K562 (cell line): ENCODE measurements around the gene ILF3. TPM values are rescaled to one million over a fixed set of nuclear protein-coding genes. Genes with fewer than 3 reads are reported as not detected.

ENCODE experiments used
- ATAC-seq: fragments of 200-7000 bp; cut with Tn5 transposase; 3 replicates; pipeline ENCODE4 v1.9.1; 2020; ENCODE audit warnings: moderate library complexity
- BruUV-seq: library from RNA; stranded (reverse); fragments of 400-500 nt; replicated peaks from 2 replicates; lab custom pipeline; 2021; lab: Mats Ljungman, UMichigan
- CTCF ChIA-PET: fragments of 300-600 bp; formaldehyde crosslinking; extraction: SDS; loops from one replicate; lab custom pipeline; 2021; ENCODE audit warnings: low intra/inter-chr PET ratio; lab: Yijun Ruan, JAX
- POLR2A ChIA-PET: fragments of 300-600, 350-650 bp; sonication (Branson Sonifier 250); formaldehyde crosslinking; extraction: SDS; loops from one replicate; lab custom pipeline; 2021; ENCODE audit warnings: antibody characterized with exemption, inconsistent platforms; lab: Yijun Ruan, JAX
- DNase-seq, 4 experiments: peaks; one replicate each; pipeline versions ENCODE4 v3.0.0 to v3.0.0-alpha.2; 2011 to 2018; ENCODE audit warnings: low spot score in 3 of 4, mixed read lengths in 3 of 4; ENCODE audit errors: extremely low read depth in 1 of 4
- FAIRE-seq: peaks from 2 replicates; lab custom pipeline; 2011; peaks lifted over from hg19 to GRCh38; lab: Jason Lieb, UNC
- H2AFZ ChIP-seq: 2 replicates; pipeline ENCODE4 v1.6.0; 2011; ENCODE audit warnings: low read depth, low read length, control low read depth, inconsistent platforms
- H3K27ac ChIP-seq: fragments of 200-600 bp; 3 replicates; pipeline ENCODE4 v1.8.0; 2011; ENCODE audit warnings: low read depth, mild to moderate bottlenecking, control low read depth, inconsistent platforms, low read length, moderate library complexity, mixed read lengths; ENCODE audit errors: extremely low read depth
- H3K27me3 ChIP-seq, 2 experiments: fragments of 300-600 bp in 1 of 2; 2 replicates in 1 of 2; 3 replicates in 1 of 2; pipeline versions ENCODE4 v1.6.0 to v1.8.0; 2011; ENCODE audit warnings: inconsistent platforms in 2 of 2, low read length in 2 of 2, mild to moderate bottlenecking in 1 of 2, mixed read lengths in 1 of 2, moderate library complexity in 1 of 2; ENCODE audit not compliant: control insufficient read depth in 2 of 2, insufficient read depth in 2 of 2
- H3K36me3 ChIP-seq: fragments of 300-600 bp; 3 replicates; pipeline ENCODE4 v1.8.0; 2011; ENCODE audit warnings: mild to moderate bottlenecking, low read length, inconsistent platforms; ENCODE audit not compliant: control insufficient read depth, insufficient read depth
- H3K4me1 ChIP-seq, 2 experiments: fragments of 200-600 bp in 1 of 2; replicated peaks in 1 of 2; 2 replicates in 1 of 2; 3 replicates in 1 of 2; pipeline versions ENCODE4 v1.5.1 to v1.8.0; 2011; ENCODE audit warnings: inconsistent platforms in 2 of 2, low read length in 2 of 2, mild to moderate bottlenecking in 1 of 2, mixed read lengths in 1 of 2, moderate library complexity in 1 of 2; ENCODE audit not compliant: control insufficient read depth in 2 of 2, insufficient read depth in 2 of 2
- H3K4me2 ChIP-seq: 2 replicates; pipeline ENCODE4 v1.6.1; 2011; ENCODE audit warnings: low read length, control low read depth, inconsistent platforms, mixed read lengths; ENCODE audit not compliant: insufficient read depth
- H3K4me3 ChIP-seq: fragments of 200-600 bp; sonication (generic), shearing (Covaris generic); 2 replicates; pipeline ENCODE4 v1.5.1; 2016; ENCODE audit warnings: control low read depth, inconsistent platforms
- H3K79me2 ChIP-seq: fragments of 200-600 bp; 3 replicates; pipeline ENCODE4 v1.8.0; 2011; ENCODE audit warnings: low read length, inconsistent platforms; ENCODE audit not compliant: control insufficient read depth, insufficient read depth
- H3K9ac ChIP-seq, 2 experiments: 2 replicates each; pipeline versions ENCODE4 v1.6.0 to v1.6.1; 2011; ENCODE audit warnings: low read depth in 2 of 2, low read length in 2 of 2, control low read depth in 1 of 2, inconsistent platforms in 1 of 2, mild to moderate bottlenecking in 1 of 2, mixed read lengths in 1 of 2; ENCODE audit not compliant: insufficient read depth in 1 of 2
- H3K9me1 ChIP-seq: one replicate; pipeline ENCODE4 v1.6.0; 2011; ENCODE audit warnings: inconsistent platforms, mild to moderate bottlenecking, low read length, moderate library complexity; ENCODE audit not compliant: control insufficient read depth, insufficient read depth
- H3K9me3 ChIP-seq: replicated peaks from 2 replicates; pipeline ENCODE4 v1.5.1; 2011; ENCODE audit warnings: low read depth, low read length, inconsistent platforms; ENCODE audit not compliant: control insufficient read depth, insufficient read depth
- H4K20me1 ChIP-seq: replicated peaks from 2 replicates; pipeline ENCODE4 v1.6.1; 2011; ENCODE audit warnings: low read length, inconsistent platforms, mixed read lengths; ENCODE audit not compliant: control insufficient read depth, insufficient read depth
- ARNT ChIP-seq, 2 experiments: fragments of 450-650 bp; IDR thresholded peaks; 2 replicates each; pipeline ENCODE4 v1.6.1; 2016; ENCODE audit warnings: mild to moderate bottlenecking in 1 of 2
- CREM ChIP-seq: IDR thresholded peaks from 2 replicates; pipeline ENCODE4 v1.6.1; 2014; ENCODE audit warnings: antibody characterized with exemption, low read depth
- DDX20 ChIP-seq: fragments of 450-650 bp; IDR thresholded peaks from 2 replicates; pipeline ENCODE4 v1.6.1; 2016; ENCODE audit warnings: missing genetic modification characterization, low read depth, mild to moderate bottlenecking, missing compliant biosample characterization, moderate library complexity
- NFE2 ChIP-seq: IDR thresholded peaks from 2 replicates; pipeline ENCODE4 v1.6.1; 2014; ENCODE audit warnings: antibody characterized with exemption, low read depth
- TEAD2 ChIP-seq: fragments of 450-650 bp; IDR thresholded peaks from 2 replicates; pipeline ENCODE4 v1.6.1; 2016; ENCODE audit warnings: missing genetic modification characterization, control low read depth, missing compliant biosample characterization
- WGBS: fragments of 100-300 bp; shearing (Covaris generic); methylation state at CpG from one replicate; pipeline ENCODE4 v1.1.6; 2016; ENCODE audit warnings: low coverage, mixed read lengths; ENCODE audit not compliant: insufficient coverage; ENCODE audit errors: missing lambda C conversion rate; 5-methylcytosine and 5-hydroxymethylcytosine counted together
- in situ Hi-C: fragments of 300-500 bp; cut with MboI; formaldehyde crosslinking; loops from 4 replicates; pipeline ENCODE4 v1.15.0; 2018; ENCODE audit warnings: inconsistent platforms, mixed read lengths
- intact Hi-C: fragments of 100-400 bp; cut with micrococcal nuclease; formaldehyde crosslinking; loops from 2 replicates; pipeline ENCODE4 v1.14.2; 2022
- polyA plus RNA-seq, 8 experiments: library from polyadenylated mRNA; depleted of rRNA in 4 of 8; stranded (reverse) in 5 of 8; unstranded in 3 of 8; fragments of >200 nt; fragmentation: Nextera tagmentation in 2 of 8; fragmentation: Illumina TruSeq in 1 of 8; extraction: Ambion mirVana in 2 of 8; extraction: Trizol in 1 of 8; gene quantifications; 2 replicates each; pipeline versions ENCODE4 v1.2.1 to v1.2.3, GENCODE V29; 2011 to 2014; ENCODE audit warnings: inconsistent platforms in 1 of 8, missing spikeins in 1 of 8
- total RNA-seq, 7 experiments: library from RNA; depleted of rRNA in 6 of 7; stranded (reverse); fragments of >200 nt in 6 of 7; fragmentation: Illumina TruSeq in 2 of 7; extraction: Trizol in 2 of 7; gene quantifications; 2 replicates each; pipeline versions ENCODE4 v1.2.1 to v1.2.3, GENCODE V29; 2011 to 2021; ENCODE audit warnings: low replicate concordance in 1 of 7

Gene ILF3
- total and polyA plus RNA-seq, 9 of the 15 experiments (the other 6 are each of a cell fraction or from before 2014, with no cell fraction given) = 26.0 to 453 (median 175) TPM

DNA sequence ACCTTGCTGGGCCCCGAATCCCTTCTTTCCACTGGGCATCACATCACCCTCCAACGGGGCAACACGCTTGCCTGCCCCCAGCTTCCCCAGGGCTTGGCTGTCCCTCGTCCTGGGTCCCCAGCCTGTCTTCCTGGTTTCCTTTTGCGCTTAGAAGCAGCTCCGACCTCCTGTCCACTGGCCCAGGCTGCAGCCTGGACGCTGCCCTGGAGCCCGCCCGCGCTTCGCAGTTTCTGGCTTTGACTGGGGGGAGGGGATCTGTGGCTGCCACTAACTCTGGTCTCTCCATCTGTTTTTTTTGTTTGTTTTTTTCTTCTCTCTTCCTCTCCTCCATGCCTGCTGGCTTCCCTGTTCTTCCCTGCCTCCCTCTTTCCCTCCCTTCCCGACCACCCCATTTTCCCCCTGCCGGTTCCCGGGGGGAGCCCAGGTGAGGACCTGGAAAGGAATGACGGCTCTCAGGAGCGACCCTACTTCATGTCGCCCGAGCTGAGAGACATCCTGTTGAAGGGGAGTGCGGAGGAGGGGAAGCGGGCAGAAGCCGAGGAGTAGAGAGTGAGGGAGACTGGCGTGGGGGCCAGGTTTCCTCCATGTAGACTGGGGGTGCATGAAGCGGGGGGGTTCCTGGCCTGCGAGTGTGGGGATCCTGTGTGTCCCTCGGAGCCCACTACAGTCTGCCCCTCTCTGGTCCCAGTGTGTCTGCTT, 11.5 kb upstream of the ILF3 start:
- H3K4me2 ChIP-seq = no peak overlapping the region
- ChIA-PET POLR2A (interaction anchor here (0.6 to 1.4 kb wide), 2 partner anchors 8 to 606 kb away, joined by 3 to 5 read pairs; no protein-coding TSS in a partner anchor), CTCF (interaction anchor here (0.7 to 4.4 kb wide), 3 partner anchors 59 to 64 kb away, joined by 3 to 84 read pairs (median 12); no protein-coding TSS in a partner anchor)
- WGBS = 64% methylated on average over 15 of the region's 25 CpGs
- no peak overlapping the region for H3K4me3 ChIP-seq
- peak overlapping the region in 1 of 2 experiments; percentile 75; a peak in 2 of 4 replicates for H3K9ac ChIP-seq
- BruUV-seq = no TSS peak
- no peaks in the 10 kb centered on the region for H3K27me3 ChIP-seq
- ATAC-seq (no peak), DNase-seq (peak in 1 of 4 experiments; percentile 8), FAIRE-seq (no peak)
- no peak overlapping the region for H2AFZ ChIP-seq
- no peak overlapping the region for H3K27ac ChIP-seq
- no peaks in the 10 kb centered on the region for H4K20me1 ChIP-seq
- peaks cover 7% of the 10 kb centered on the region; the same call in 1 of the 3 replicates for H3K36me3 ChIP-seq
- in situ Hi-C loops = loop anchor here (5.0 kb wide), 1 partner anchor 60 kb away; no protein-coding TSS in a partner anchor
- no peaks in the 10 kb centered on the region for H3K79me2 ChIP-seq
- H3K4me1 ChIP-seq = peaks cover 8 to 14% of the 10 kb centered on the region in 2 experiments; a peak in 3 of 5 replicates
- intact Hi-C loops = no loop called here
- TF ChIP-seq CREM (no peak), ARNT (IDR thresholded peaks at IDR 0.05) (no peak), DDX20 (tag) (no peak), TEAD2 (tag) (no peak), NFE2 (no peak)
- peaks cover 5% of the 10 kb centered on the region for H3K9me1 ChIP-seq
- H3K9me3 ChIP-seq = no peaks in the 10 kb centered on the region
